ENCODE results near the gene RIMS3.
"Not testable (repeated sequence)": the region's sequence is repeated elsewhere in the genome, so short reads cannot be mapped to it uniquely, and the experiment has no call there.

RIMS3 gene

GRCh38 chr1:40588586-40588985 lies 76.9 kb downstream of the RIMS3 start:
- FAIRE-seq: no peak

DNA sequence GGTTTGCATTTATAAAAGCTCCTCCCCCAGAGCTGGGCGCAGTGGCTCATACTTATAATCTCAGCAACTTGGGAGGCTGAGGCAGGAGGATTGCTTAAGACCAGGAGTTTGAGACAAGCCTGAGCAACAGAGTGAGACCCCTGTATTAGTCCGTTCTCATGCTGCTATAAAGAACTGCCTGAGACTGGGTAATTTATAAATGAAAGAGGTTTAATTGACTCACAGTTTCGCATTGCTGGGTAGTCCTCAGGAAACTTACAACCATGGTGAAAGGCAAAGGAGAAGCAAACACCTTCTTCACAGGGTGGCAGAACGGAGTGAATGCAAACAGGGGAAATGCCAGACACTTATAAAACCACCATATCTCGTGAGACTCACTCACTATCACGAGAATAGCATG lies 81.5 kb downstream of the RIMS3 start:
- no peak for FAIRE-seq

DNA sequence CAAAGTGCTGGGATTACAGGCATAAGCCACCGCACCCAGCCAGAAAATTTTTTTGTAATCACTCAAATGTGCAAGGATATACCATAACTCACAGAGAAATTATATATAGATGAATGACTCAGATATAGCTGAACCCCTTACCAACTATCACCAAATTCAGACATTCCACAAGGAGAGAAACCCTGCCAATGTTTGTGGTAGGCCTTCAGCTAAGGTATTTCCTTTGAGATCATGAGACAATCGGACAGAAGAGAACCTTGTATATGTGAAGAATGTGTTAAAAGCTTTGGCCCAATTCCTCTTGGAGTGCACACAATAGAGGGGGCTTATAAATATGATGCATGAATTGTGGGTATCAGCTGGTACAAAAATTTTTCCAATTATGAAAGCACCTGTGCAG lies 83.4 kb downstream of the RIMS3 start:
- FAIRE-seq: no peak

- FAIRE-seq: no peak
Observed at GRCh38 chr1:40575336-40575735, 90.1 kb downstream of the RIMS3 start.

- not testable (repeated sequence) for FAIRE-seq
Observed at GRCh38 chr1:40574805-40575204, 90.7 kb downstream of the RIMS3 start.

All from TTC549 (cell line).